GM21528 (cell line): Measurements from ENCODE around the gene DPF1.

Experiments
- ATAC-seq: cut with Tn5 transposase; IDR thresholded peaks from one replicate; pipeline ENCODE4 v1.9.1; 2021; ENCODE audit warnings: mild to moderate bottlenecking, moderate library complexity; ENCODE audit not compliant: unreplicated experiment, low FRiP score

The DPF1 gene

GRCh38 chr19:38170334-38170733 is 53.7 kb downstream of the DPF1 start:
- ATAC-seq: no peak

- no peak for ATAC-seq
Observed at GRCh38 chr19:38168637-38169036, 55.4 kb downstream of the DPF1 start.

- no peak for ATAC-seq
Observed at GRCh38 chr19:38165335-38165734, 58.7 kb downstream of the DPF1 start.

GRCh38 chr19:38164526-38164925 is 59.5 kb downstream of the DPF1 start:
- no peak for ATAC-seq

GRCh38 chr19:38163419-38164290 is 60.4 kb downstream of the DPF1 start:
- ATAC-seq: no peak

- no peak for ATAC-seq
Observed at GRCh38 chr19:38162632-38163031, 61.4 kb downstream of the DPF1 start.

- ATAC-seq: no peak
Observed at GRCh38 chr19:38162094-38162493, 61.9 kb downstream of the DPF1 start.
